NAMALWA (cell line): ENCODE results near the gene YLPM1.

Source experiments
- DNase-seq: peaks from one replicate; pipeline ENCODE4 v3.0.0-alpha.2; 2015; ENCODE audit warnings: low spot score

Gene YLPM1

DNA sequence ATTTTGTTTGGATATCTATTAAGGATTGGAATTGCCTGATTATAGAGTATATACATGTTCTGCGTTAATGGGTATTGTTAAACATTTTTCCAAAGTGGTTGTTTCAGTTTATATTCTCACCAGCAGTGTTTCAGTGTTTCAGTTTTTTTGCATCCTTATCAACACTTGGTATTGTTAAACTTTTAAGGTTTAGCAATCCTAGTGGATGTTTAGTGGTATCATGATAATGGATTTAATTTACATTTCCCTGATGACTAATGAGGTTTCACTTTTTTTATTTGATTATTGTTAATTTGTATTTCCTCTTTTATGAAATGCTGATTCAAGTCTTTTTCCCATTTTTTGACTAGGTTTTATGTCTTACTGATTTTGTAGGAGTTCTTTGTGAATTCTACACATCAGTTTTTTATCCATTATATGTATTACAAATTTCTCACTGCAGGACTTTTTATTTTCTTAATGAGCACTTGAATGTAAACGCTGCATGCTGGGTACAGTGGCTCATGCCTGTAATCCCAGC lies 23.7 kb downstream of the YLPM1 start:
- DNase-seq, result no peak

- DNase-seq, result no peak
Observed at GRCh38 chr14:74792249-74793039, 29.3 kb downstream of the YLPM1 start.

- DNase-seq, result peak; percentile 7
Observed at GRCh38 chr14:74793506-74794155, 30.5 kb downstream of the YLPM1 start.

- no peak for DNase-seq
Observed at GRCh38 chr14:74794947-74795346, 31.8 kb downstream of the YLPM1 start.

- no peak for DNase-seq
Observed at GRCh38 chr14:74799765-74800164, 36.6 kb downstream of the YLPM1 start.

DNA sequence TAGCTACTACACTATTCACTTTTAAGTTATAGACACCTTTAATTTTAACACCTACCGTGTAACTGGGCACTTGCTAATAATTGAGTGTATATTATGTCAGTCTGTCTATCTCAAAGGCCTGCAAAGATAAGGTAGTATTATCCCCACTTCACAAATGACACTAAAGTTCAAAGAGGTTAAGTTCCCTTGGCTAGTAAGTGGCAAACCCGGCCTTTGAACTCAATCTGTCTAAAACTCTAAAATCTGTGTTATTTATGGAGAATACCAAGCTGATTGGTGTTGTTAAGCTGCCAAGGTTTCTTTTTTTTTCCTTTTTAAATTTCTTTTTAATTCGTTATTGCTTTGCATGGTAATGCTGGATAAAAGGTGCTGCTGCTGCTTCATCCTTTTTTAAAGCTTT lies 37.7 kb downstream of the YLPM1 start:
- no peak for DNase-seq

DNA sequence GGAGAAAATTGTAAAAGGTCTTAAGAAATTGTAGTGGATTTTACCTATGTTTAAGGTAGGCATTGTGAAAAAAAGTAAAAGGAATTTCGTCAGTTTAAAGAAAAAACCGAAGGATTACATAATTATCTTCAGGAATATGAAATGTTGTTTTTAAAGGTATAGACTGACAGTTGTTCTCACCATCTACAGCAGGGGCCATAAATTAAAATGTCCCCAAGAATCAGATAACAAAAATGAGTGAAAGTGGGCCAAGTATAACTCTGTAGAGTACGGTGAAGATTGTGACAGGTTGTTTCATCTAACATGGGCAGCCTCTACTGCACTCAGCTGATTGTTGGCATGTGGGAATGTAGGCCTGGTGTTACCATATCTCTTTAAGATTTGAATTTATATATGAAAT lies 38.3 kb downstream of the YLPM1 start:
- DNase-seq, result no peak

- DNase-seq, result peak; percentile 47
Observed at GRCh38 chr14:74804219-74804825, 41.2 kb downstream of the YLPM1 start.

DNA sequence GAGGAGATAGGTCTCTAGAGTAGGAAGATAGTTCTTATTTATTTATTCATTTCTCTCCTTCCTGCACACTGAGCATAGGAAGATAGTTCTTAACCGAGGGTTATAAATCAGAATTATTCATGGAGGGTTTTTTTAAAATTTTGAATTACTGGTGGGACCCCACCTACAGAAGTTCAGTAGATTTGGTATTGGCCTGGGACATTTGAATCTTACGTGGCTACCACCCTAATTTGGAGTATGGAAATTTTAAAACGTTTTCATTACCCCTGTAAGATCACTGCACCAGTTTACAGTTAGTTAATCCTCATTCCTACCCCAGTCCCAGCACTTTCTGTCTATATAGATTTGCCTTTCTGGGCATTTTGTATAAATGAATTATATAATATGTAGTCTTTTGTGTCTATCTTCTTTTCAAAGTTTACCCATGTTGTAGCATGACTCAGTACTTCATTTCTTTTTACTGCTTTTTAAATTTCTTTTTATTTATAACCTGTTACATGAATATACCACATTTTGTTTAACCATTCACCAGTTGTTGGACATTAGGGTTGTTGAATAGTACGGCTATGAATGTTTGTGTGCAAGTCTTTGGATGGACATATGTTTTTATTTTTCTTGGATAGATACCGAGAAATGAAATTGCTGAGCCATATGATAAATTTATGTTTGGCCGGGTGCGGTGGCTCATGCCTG lies 44.9 kb downstream of the YLPM1 start:
- no peak for DNase-seq

GRCh38 chr14:74816124-74816523 lies 53.0 kb downstream of the YLPM1 start:
- DNase-seq, result no peak

DNA sequence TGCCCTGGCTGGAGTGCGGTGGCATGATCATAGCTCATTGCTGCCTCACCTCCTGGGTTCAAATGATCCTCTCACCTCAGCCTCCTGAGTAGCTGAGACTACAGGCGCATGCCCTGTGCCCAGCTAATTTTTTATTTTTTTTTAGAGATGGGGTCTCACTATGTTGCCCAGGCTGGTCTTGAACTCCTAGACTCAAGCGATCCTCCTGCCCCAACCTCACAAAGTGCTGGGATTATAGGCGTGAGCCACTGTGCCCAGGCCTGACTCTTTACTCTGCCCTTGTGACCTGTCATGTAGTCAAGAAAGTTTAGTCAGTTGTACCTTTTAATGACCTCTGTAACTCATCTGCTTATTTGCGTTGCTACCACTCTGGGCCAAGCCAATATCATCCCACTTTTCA lies 57.2 kb downstream of the YLPM1 start:
- DNase-seq, result no peak

DNA sequence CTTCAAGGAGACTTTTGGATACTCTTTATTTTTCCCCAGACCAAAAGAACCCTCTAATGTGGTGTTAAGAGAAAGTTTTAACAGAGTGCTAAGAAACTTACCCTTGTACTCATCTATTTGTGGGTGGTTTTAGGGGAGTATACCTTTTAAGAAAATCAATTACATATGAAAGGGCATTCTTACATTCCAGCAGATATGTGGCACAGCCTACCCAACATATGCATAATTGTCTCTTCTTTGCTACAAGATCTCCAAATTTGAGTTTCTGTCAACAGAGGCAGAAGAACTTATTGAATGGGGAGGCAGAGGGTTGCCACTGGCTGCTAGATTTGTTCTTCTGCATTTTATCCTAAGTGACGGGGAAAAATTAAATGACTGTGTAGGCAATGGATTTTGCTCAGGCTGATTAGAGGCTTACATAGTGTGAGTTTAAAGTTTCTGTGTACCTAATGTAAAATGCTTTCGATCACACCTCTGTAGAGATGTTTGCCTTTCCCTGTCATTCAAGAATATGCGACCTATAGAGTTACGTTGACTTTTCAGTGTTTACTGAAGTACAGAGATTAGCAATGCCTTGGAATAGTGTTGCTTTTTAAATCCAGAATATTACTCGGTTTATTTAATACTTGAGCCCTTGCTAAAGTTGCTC lies 58.3 kb downstream of the YLPM1 start:
- no peak for DNase-seq

- peak; percentile 5 for DNase-seq
Observed at GRCh38 chr14:74824997-74825396, 61.9 kb downstream of the YLPM1 start.

DNA sequence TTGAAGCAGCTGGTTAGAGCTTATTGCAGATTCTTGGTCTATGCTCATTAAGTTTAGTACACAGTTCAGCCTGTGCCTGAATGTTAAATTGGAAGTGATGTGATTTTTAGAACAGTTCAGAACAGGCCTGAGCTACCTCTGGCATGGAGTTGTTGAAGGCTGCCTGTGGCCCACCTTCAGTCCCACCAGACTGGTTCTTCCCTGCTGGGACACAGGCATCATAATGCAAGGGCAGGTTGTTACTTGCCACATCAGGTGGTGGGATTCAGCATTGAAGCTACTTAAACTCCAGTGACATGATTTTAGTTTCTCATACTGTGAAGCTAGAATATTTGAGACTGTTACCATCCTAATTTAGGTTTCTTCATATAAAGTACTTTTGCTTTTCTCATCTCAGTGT lies 63.5 kb downstream of the YLPM1 start:
- no peak for DNase-seq

- no peak for DNase-seq
Observed at GRCh38 chr14:74829251-74829650, 66.1 kb downstream of the YLPM1 start.

DNA sequence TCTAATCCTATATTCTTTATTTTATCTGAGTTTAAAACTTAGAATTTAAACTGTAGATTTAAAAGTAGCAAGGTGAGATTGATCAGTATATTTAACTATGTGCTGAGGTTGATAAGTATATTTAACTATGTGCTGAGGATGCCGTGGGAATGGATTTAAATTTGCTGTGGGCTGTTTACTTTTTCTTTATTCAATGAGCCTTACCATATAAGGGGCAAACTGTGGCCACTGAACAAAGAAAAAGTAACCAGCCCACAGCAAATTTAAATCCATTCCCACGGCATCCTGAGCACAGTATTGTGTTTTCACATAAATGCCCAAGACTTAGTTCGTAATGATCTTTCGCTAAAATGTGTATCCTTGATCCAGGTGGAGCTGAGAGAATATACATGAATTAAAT lies 69.7 kb downstream of the YLPM1 start:
- DNase-seq, result no peak

- no peak for DNase-seq
Observed at GRCh38 chr14:74834692-74835392, 71.7 kb downstream of the YLPM1 start.

GRCh38 chr14:74835645-74836250 lies 72.6 kb downstream of the YLPM1 start:
- no peak for DNase-seq

DNA sequence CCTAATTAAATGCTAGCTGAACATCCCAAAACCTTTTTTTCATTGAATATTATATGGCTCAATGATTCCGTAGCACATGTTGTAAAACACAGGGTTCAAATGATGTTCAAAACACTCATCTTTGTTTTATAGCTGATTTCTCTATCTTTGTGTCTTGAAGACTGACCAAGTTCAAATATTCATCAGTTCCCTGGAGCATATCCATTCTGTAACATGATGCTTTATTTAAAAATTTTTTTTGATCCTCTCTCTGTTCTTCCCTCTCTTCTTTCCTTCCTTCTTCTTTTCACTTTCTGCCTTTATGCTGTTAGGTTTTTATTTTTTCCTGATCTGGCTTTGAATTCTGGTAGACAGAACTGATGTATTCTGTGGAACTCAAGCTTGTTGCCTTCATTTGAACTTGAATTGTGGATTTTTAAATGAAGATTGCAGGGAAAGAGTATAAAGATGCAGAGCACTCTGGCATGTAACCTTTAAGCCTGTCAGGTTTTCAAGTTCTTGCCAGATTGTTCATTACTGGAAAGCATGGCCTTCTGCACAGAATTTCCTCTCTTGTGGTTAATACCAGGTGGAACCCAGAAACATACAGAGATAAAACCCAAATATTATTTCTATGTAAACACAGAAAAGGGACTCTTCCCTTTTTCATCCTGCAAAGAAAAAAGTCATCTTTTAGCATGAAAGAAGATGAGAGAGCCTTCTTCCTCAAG lies 73.3 kb downstream of the YLPM1 start:
- no peak for DNase-seq

DNA sequence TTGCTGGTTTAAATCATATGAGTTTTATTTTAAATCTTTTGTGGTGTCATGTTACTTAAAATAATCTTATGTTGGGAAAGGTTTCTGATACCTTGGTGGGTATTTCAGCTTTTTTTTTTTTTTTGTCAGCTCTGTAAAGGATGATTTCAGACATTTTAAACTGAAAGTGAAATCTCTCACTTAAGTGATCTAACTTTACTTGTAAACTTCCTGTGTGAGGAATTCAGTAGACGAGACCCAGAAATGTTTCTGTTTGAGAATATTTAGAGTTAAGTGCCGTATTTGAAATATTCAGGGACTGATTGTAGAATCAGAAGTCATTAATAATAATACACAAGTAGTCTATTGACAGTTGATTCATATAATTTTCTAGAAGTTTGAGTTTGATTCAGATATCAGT lies 75.0 kb downstream of the YLPM1 start:
- DNase-seq, result no peak
